ENCODE results near the gene MPZL3.
A peak's percentile ranks its signal among the peaks of the same experiment; 100 is the strongest.

MPZL3 gene

GRCh38 chr11:118258410-118258809 lies 6.2 kb upstream of the MPZL3 start:
- H3K27ac ChIP-seq = no peak overlapping the region
- TF ChIP-seq ZFX (IDR thresholded peaks at IDR 0.05; ENCODE audit: borderline replicate concordance) (no peak), CTCF (IDR thresholded peaks at IDR 0.05) (peak; percentile 31)

- peak overlapping the region; percentile 97 for H3K27ac ChIP-seq
- TF ChIP-seq CTCF (IDR thresholded peaks at IDR 0.05) (no peak), ZFX (IDR thresholded peaks at IDR 0.05; ENCODE audit: borderline replicate concordance) (no peak)
These were observed 523 bp upstream of the MPZL3 start for GRCh38 chr11:118252688-118253087.

GRCh38 chr11:118247041-118247440 lies 5.1 kb downstream of the MPZL3 start:
- TF ChIP-seq CTCF (IDR thresholded peaks at IDR 0.05) = no peak
- no peak overlapping the region for H3K27ac ChIP-seq

DNA sequence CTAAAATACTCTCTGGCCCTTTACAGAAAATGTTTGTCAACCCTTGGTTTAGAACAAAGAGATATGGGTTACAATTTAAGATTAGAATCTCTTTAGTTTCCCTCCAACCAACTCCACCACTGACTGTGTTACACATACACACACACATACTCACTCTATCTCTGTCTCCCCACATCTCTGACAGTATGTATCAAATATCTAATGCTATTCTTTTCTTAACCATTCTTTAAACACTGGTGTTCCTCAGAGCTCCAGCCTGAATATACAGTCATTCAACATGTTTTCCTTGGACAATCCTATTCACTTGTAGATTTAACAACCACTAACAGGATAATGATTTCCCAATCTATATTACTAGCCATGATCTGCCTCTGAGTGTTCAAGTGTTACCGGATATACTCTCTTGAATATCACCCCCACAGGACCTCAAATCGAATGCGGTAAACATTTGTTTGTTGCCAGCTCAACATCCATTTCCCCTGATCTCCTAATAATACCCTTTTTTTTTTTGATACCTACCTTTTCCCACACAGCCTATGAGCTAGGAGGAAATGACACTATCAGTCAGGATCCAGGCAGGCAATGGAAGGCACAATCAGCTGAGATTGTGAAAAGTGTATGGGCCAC lies 6.1 kb downstream of the MPZL3 start:
- no peak overlapping the region for H3K27ac ChIP-seq
- TF ChIP-seq ZFX (IDR thresholded peaks at IDR 0.05; ENCODE audit: borderline replicate concordance) (no peak), CTCF (IDR thresholded peaks at IDR 0.05) (no peak)

DNA sequence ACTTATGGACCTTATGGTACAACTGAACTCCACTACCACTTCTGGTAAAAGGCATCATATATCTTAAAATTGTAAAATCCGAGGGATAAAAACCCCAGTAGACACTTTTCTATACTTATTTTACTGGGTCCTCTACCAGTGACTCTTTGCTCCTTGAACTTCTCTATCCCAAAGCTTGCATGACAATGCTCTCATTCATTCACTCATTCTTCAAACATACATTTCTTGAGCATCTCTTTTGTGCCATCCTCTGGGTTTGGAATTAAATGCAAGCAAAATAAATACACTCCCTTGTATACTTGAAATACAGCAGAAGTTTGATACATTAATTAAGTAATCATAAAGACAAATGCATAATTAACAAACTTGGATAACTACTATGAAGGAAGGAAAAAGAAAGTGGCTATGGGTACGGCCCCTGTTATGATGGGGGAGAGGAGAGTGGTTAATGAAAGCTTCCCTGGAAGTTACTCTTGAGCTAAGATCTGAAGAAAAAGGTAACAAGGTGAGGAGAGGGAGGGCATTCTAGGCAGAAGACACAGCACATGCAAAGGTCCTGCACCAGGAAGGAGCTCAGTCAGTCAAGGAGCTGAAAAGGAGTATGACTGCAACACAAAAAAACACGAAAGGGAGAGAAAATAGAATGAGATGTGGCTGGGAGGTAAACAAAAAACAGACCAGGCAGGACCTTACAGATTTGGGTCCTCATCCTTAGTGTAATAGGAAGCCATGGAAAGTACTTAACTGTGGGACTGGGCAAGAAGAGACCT lies 8.0 kb downstream of the MPZL3 start:
- TF ChIP-seq CTCF (IDR thresholded peaks at IDR 0.05) = no peak
- TF ChIP-seq ZFX (IDR thresholded peaks at IDR 0.05; ENCODE audit: borderline replicate concordance) = no peak
- no peak overlapping the region for H3K27ac ChIP-seq

GRCh38 chr11:118243161-118243560 lies 9.0 kb downstream of the MPZL3 start:
- no peak for TF ChIP-seq CTCF (IDR thresholded peaks at IDR 0.05)
- no peak for TF ChIP-seq ZFX (IDR thresholded peaks at IDR 0.05; ENCODE audit: borderline replicate concordance)
- no peak overlapping the region for H3K27ac ChIP-seq

- TF ChIP-seq CTCF (IDR thresholded peaks at IDR 0.05) (no peak), ZFX (IDR thresholded peaks at IDR 0.05; ENCODE audit: borderline replicate concordance) (no peak)
- 0 out of 2 replicates have a peak overlapping the region, but pooled peaks have one; percentile 17 for H3K27ac ChIP-seq
These were observed 10.4 kb downstream of the MPZL3 start for GRCh38 chr11:118241764-118242098.
